ENCODE results near the gene VAV3.

DNA sequence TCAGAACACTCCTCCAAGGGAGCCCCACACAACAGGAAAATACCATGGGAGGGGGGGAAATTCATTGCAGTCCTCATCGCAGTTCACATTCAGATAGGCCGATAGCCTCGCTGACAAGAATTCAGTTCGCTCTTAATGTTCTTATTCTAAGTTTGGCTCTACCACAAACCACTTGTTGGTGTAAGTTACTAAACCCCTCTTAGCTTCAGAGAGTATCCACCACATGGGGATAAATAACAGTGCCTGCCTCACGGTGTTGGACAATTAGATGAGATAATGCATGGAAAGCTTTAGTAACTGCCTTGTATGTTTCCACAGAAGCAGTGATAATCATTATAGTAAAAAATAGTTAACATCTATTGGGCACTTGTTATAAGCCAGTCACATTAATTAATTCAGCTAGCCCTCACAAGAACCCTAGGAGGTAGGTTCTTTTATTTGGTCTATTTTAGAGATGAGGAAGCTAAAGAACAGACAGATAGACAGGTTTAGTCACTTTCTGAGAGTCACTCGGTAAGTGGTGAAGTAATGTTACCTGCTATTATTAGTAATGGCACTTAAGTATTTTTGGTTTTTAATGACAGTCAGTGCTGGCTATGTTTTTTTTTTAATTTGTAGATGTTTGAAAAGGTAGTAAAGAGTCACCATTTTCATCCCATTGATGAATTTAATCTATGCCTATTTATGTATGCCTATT is 10.1 kb downstream of the VAV3 start:
- no peak for TF ChIP-seq POLR2AphosphoS5 (IDR thresholded peaks at IDR 0.05; ENCODE audit: low read depth, low read length)
- TF ChIP-seq, protein P1, sequence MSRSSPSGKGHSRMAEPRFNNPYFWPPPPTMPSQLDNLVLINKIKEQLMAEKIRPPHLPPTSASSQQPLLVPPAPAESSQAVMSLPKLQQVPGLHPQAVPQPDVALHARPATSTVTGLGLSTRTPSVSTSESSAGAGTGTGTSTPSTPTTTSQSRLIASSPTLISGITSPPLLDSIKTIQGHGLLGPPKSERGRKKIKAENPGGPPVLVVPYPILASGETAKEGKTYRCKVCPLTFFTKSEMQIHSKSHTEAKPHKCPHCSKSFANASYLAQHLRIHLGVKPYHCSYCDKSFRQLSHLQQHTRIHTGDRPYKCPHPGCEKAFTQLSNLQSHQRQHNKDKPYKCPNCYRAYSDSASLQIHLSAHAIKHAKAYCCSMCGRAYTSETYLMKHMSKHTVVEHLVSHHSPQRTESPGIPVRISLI (CRISPR knock-in tag; IDR thresholded peaks at IDR 0.05; ENCODE audit: borderline replicate concordance), result no peak
- TF ChIP-seq, protein P2, sequence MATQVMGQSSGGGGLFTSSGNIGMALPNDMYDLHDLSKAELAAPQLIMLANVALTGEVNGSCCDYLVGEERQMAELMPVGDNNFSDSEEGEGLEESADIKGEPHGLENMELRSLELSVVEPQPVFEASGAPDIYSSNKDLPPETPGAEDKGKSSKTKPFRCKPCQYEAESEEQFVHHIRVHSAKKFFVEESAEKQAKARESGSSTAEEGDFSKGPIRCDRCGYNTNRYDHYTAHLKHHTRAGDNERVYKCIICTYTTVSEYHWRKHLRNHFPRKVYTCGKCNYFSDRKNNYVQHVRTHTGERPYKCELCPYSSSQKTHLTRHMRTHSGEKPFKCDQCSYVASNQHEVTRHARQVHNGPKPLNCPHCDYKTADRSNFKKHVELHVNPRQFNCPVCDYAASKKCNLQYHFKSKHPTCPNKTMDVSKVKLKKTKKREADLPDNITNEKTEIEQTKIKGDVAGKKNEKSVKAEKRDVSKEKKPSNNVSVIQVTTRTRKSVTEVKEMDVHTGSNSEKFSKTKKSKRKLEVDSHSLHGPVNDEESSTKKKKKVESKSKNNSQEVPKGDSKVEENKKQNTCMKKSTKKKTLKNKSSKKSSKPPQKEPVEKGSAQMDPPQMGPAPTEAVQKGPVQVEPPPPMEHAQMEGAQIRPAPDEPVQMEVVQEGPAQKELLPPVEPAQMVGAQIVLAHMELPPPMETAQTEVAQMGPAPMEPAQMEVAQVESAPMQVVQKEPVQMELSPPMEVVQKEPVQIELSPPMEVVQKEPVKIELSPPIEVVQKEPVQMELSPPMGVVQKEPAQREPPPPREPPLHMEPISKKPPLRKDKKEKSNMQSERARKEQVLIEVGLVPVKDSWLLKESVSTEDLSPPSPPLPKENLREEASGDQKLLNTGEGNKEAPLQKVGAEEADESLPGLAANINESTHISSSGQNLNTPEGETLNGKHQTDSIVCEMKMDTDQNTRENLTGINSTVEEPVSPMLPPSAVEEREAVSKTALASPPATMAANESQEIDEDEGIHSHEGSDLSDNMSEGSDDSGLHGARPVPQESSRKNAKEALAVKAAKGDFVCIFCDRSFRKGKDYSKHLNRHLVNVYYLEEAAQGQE (IDR thresholded peaks at IDR 0.05; ENCODE audit: borderline replicate concordance in 1 of 2, low read depth in 1 of 2, low read length in 2 of 2), result no peak
- TF ChIP-seq, protein P3, sequence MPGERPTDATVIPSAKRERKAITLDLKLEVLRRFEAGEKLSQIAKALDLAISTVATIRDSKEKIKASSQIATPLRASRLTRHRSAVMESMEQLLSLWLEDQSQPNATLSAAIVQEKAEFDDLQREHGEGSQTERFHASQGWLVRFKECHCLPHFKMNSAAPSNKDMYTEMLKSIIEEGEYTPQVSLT (CRISPR knock-in tag; IDR thresholded peaks at IDR 0.05; ENCODE audit: borderline replicate concordance, low read depth), result no peak
- TF ChIP-seq, protein P4, sequence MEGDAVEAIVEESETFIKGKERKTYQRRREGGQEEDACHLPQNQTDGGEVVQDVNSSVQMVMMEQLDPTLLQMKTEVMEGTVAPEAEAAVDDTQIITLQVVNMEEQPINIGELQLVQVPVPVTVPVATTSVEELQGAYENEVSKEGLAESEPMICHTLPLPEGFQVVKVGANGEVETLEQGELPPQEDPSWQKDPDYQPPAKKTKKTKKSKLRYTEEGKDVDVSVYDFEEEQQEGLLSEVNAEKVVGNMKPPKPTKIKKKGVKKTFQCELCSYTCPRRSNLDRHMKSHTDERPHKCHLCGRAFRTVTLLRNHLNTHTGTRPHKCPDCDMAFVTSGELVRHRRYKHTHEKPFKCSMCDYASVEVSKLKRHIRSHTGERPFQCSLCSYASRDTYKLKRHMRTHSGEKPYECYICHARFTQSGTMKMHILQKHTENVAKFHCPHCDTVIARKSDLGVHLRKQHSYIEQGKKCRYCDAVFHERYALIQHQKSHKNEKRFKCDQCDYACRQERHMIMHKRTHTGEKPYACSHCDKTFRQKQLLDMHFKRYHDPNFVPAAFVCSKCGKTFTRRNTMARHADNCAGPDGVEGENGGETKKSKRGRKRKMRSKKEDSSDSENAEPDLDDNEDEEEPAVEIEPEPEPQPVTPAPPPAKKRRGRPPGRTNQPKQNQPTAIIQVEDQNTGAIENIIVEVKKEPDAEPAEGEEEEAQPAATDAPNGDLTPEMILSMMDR (CRISPR knock-in tag; IDR thresholded peaks at IDR 0.05), result no peak
- no peak for TF ChIP-seq FOSL2 (CRISPR knock-in tag; IDR thresholded peaks at IDR 0.05)
